Colonic mucosa (tissue), 4 donors: ENCODE data around the gene RND2. TPM values are rescaled to one million over a fixed set of nuclear protein-coding genes. Genes with fewer than 3 reads are reported as not detected.

ENCODE experiments used
- DNase-seq: peaks from one replicate; pipeline ENCODE4 v3.0.0-alpha.2; 2020
- H3K27ac ChIP-seq: fragments of 200-600 bp; one replicate; pipeline ENCODE4 v1.8.0; 2021
- H3K27me3 ChIP-seq: fragments of 200-600 bp; one replicate; pipeline ENCODE4 v1.8.0; 2021
- H3K36me3 ChIP-seq: fragments of 200-600 bp; one replicate; pipeline ENCODE4 v1.8.0; 2021
- H3K4me1 ChIP-seq: fragments of 200-600 bp; one replicate; pipeline ENCODE4 v1.8.0; 2021; ENCODE audit warnings: mild to moderate bottlenecking
- H3K4me3 ChIP-seq: fragments of 200-600 bp; one replicate; pipeline ENCODE4 v1.8.0; 2021
- H3K9ac ChIP-seq, 2 donors: one replicate each; pipeline ENCODE4 v1.7.0; 2013; ENCODE audit warnings: control low read depth in 2 of 2, low read depth in 2 of 2, low read length in 2 of 2
- H3K9me3 ChIP-seq: fragments of 200-600 bp; one replicate; pipeline ENCODE4 v1.8.0; 2021
- intact Hi-C: fragments of 100-400 bp; cut with DNase I; formaldehyde crosslinking; loops from one replicate; pipeline ENCODE4 v1.14.1; 2022
- total RNA-seq, 2 donors: library from RNA; stranded (reverse); fragmentation: NEBNext Ultra II Directional in 1 of 2; extraction: Animal tissue kit (Norgen Biotek cat#: 25700) in 1 of 2; gene quantifications; one replicate each; pipeline ENCODE4 v1.2.1, GENCODE V29; 2021
- TF ChIP-seq, protein P1 (sequence below): fragments of 200-600 bp; IDR thresholded peaks from one replicate; pipeline ENCODE4 v1.8.0; 2022; ENCODE audit warnings: antibody characterized with exemption, mild to moderate bottlenecking
- donor health status: healthy.
- donor health status: DM: no; HTN: no; CAD: no.
- donor health status: DM: no; HTN: no; CAD: no.

RND2 gene
- total RNA-seq, 2 donors from 2014 or later, result 0.30 to 0.56 TPM

- no peak overlapping the region for H3K4me3 ChIP-seq
- H3K9me3 ChIP-seq, result no peaks in the 10 kb centered on the region
- no peak for DNase-seq
- H3K27me3 ChIP-seq, result no peaks in the 10 kb centered on the region
- no peaks in the 10 kb centered on the region for H3K36me3 ChIP-seq
- H3K9ac ChIP-seq, result no peak overlapping the region
- H3K4me1 ChIP-seq, result no peaks in the 10 kb centered on the region
- H3K27ac ChIP-seq, result no peak overlapping the region
- TF ChIP-seq, protein P1, sequence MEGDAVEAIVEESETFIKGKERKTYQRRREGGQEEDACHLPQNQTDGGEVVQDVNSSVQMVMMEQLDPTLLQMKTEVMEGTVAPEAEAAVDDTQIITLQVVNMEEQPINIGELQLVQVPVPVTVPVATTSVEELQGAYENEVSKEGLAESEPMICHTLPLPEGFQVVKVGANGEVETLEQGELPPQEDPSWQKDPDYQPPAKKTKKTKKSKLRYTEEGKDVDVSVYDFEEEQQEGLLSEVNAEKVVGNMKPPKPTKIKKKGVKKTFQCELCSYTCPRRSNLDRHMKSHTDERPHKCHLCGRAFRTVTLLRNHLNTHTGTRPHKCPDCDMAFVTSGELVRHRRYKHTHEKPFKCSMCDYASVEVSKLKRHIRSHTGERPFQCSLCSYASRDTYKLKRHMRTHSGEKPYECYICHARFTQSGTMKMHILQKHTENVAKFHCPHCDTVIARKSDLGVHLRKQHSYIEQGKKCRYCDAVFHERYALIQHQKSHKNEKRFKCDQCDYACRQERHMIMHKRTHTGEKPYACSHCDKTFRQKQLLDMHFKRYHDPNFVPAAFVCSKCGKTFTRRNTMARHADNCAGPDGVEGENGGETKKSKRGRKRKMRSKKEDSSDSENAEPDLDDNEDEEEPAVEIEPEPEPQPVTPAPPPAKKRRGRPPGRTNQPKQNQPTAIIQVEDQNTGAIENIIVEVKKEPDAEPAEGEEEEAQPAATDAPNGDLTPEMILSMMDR, result no peak
- intact Hi-C loops, result loop anchor here (10.0 kb wide), 2 partner anchors 288 to 318 kb away; no protein-coding TSS in a partner anchor
Observed at GRCh38 chr17:43026595-43026994, 1.6 kb downstream of the RND2 start.

DNA sequence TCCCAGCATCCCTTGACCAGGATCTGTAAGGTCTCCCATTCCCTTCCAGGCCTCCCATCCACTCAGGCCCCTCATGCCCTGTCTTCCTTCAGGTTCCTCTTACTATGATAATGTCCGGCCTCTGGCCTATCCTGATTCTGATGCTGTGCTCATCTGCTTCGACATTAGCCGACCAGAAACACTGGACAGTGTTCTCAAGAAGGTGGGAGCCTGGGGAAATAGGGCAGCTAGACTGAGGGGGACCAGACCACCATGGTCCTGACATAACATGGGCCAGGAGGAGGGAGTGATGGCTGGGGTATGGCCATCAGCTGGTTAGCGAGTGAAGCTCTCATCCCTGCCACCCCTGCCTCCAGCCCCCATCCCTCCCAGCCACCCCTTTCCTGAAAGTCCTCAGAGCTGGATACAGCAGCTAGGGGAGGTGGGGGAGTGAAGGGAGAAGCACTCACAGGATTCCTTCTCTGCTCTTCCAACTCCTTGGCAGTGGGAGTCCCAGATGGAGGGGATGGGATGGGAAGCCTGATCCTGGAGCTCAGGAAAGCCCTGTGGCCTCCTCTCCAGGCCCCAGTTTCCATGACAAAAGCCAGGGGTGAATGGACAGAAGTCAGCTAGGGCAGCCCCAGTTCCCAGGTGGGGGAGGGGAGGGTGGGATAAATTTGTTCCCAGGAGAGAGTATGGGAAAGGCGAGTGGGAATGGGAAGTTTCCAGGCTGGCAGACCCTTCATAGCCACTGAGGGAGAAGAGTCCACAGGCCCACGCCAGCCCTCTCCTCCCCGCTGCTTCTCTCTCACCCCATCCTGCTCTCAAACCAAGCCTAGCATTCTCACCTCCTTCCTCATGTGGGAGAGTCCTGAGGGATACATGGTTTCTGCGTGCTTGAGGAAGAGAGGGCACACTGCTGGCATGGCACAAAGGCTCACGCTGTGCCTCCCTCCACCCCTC, 2.3 kb downstream of the RND2 start:
- H3K9me3 ChIP-seq, result no peaks in the 10 kb centered on the region
- H3K9ac ChIP-seq, result no peak overlapping the region
- no peaks in the 10 kb centered on the region for H3K36me3 ChIP-seq
- H3K4me3 ChIP-seq, result no peak overlapping the region
- no peak for DNase-seq
- no peak overlapping the region for H3K27ac ChIP-seq
- H3K27me3 ChIP-seq, result no peaks in the 10 kb centered on the region
- TF ChIP-seq, protein P1, result no peak
- no peaks in the 10 kb centered on the region for H3K4me1 ChIP-seq
- intact Hi-C loops, result loop anchor here (10.0 kb wide), 2 partner anchors 287 to 317 kb away; no protein-coding TSS in a partner anchor

- Histone ChIP-seq H3K27ac (no peak overlapping the region), H3K4me3 (no peak overlapping the region), H3K36me3 (no peaks in the 10 kb centered on the region), H3K9ac (no peak overlapping the region), H3K4me1 (no peaks in the 10 kb centered on the region), H3K9me3 (no peaks in the 10 kb centered on the region), H3K27me3 (no peaks in the 10 kb centered on the region)
- no peak for DNase-seq
- TF ChIP-seq, protein P1, result no peak
- intact Hi-C loops, result loop anchor here (10.0 kb wide), 2 partner anchors 286 to 316 kb away; no protein-coding TSS in a partner anchor
Observed at GRCh38 chr17:43028221-43028861, 3.3 kb downstream of the RND2 start.

DNA sequence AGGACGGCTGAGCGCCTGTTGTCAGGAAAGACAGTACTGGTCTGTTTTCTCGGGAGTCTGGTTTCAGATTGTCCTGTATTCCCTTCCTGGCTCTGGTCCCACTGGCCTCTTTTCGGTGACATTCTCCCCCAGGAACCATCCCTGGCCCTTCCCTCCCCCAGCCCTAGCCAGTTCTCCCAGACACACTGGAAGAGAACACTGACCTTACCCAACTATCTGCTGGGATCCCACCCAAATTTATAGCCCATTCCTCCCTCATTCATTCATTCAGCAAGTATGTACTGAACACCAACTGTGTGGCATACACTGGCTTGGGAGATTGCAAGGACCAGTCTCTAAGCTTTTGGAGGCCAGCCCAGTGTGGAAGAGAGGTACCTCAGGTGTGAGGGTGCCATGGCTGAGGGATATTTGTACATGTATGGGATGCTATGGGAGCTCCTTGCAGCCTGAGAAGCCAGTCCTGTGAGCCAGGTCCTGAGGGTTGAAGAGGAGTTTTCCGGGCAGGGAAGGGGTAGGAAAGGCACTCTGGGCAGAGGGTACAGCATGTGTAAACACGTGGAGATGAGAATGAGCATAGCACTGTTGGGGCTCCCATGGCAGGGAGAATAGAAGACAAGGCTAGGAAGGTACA, 5.2 kb downstream of the RND2 start:
- intact Hi-C loops, result no loop called here

GRCh38 chr17:43031666-43032065, 6.6 kb downstream of the RND2 start:
- no peaks in the 10 kb centered on the region for H3K36me3 ChIP-seq
- no peak overlapping the region for H3K4me3 ChIP-seq
- intact Hi-C loops, result no loop called here
- H3K9ac ChIP-seq, result no peak overlapping the region
- TF ChIP-seq, protein P1, result no peak
- H3K27ac ChIP-seq, result no peak overlapping the region
- H3K9me3 ChIP-seq, result no peaks in the 10 kb centered on the region
- no peaks in the 10 kb centered on the region for H3K27me3 ChIP-seq
- no peak for DNase-seq
- H3K4me1 ChIP-seq, result no peaks in the 10 kb centered on the region

More for the DNA sequence above, 5.2 kb downstream of the RND2 start:
- no peak overlapping the region for H3K4me3 ChIP-seq
- H3K27me3 ChIP-seq, result no peaks in the 10 kb centered on the region
- no peak overlapping the region for H3K9ac ChIP-seq
- H3K27ac ChIP-seq, result no peak overlapping the region
- no peaks in the 10 kb centered on the region for H3K4me1 ChIP-seq
- no peak for DNase-seq
- TF ChIP-seq, protein P1, result no peak
- H3K36me3 ChIP-seq, result no peaks in the 10 kb centered on the region
- H3K9me3 ChIP-seq, result no peaks in the 10 kb centered on the region
